ENCODE results near the gene CHRNB2.

DNA sequence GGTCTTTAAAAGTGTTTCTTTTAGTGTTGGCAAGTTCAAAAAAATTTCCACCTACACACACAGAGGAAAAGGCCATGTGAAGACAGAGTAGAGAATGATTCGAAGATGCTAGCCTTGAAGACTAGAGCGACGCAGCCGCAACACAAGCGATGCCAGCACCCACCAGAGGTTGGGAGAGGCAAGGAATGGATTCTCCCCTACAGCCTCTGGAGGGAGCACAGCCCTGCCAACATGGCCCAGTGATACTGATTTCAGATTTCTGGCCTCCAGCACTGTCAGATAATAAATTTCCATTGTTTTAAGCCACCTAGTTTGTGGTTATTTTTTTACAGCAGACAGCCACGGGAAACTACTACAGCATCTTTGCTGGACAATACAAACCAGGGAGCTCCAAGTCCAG lies 47.3 kb downstream of the CHRNB2 start:
- TF ChIP-seq, protein P1, sequence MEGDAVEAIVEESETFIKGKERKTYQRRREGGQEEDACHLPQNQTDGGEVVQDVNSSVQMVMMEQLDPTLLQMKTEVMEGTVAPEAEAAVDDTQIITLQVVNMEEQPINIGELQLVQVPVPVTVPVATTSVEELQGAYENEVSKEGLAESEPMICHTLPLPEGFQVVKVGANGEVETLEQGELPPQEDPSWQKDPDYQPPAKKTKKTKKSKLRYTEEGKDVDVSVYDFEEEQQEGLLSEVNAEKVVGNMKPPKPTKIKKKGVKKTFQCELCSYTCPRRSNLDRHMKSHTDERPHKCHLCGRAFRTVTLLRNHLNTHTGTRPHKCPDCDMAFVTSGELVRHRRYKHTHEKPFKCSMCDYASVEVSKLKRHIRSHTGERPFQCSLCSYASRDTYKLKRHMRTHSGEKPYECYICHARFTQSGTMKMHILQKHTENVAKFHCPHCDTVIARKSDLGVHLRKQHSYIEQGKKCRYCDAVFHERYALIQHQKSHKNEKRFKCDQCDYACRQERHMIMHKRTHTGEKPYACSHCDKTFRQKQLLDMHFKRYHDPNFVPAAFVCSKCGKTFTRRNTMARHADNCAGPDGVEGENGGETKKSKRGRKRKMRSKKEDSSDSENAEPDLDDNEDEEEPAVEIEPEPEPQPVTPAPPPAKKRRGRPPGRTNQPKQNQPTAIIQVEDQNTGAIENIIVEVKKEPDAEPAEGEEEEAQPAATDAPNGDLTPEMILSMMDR (IDR thresholded peaks at IDR 0.05; ENCODE audit: low read length) = no peak
- no peak for TF ChIP-seq EZH2phosphoT487 (IDR thresholded peaks at IDR 0.05; ENCODE audit: low read length)

Data from MM.1S (cell line).